Activated naive CD8-positive, alpha-beta T cell (primary cell): Measurements from ENCODE around the gene SDHD.
"Not testable (repeated sequence)": the region's sequence is repeated elsewhere in the genome, so short reads cannot be mapped to it uniquely, and the experiment has no call there.

Source experiments
- H3K27ac Mint-ChIP-seq: one replicate; pipeline ENCODE4 v1.8.0; 2021; ENCODE audit warnings: mixed read lengths
- H3K27me3 Mint-ChIP-seq: one replicate; pipeline ENCODE4 v1.8.0; 2021; ENCODE audit warnings: mixed read lengths
- H3K36me3 Mint-ChIP-seq: one replicate; pipeline ENCODE4 v1.8.0; 2021; ENCODE audit warnings: mixed read lengths
- H3K4me1 Mint-ChIP-seq: one replicate; pipeline ENCODE4 v1.8.0; 2021; ENCODE audit warnings: low read depth, mixed read lengths
- H3K4me3 Mint-ChIP-seq: one replicate; pipeline ENCODE4 v1.8.0; 2021; ENCODE audit warnings: mild to moderate bottlenecking, mixed read lengths
- H3K9me3 Mint-ChIP-seq: one replicate; pipeline ENCODE4 v1.8.0; 2021; ENCODE audit warnings: low read depth, mixed read lengths

The SDHD gene

GRCh38 chr11:112082729-112083128 is 3.9 kb upstream of the SDHD start:
- H3K36me3 Mint-ChIP-seq = peaks cover 16% of the 10 kb centered on the region
- H3K27ac Mint-ChIP-seq = peak overlapping the region; percentile 66
- H3K4me3 Mint-ChIP-seq = peak overlapping the region; percentile 35
- H3K27me3 Mint-ChIP-seq = no peaks in the 10 kb centered on the region
- no peaks in the 10 kb centered on the region for H3K9me3 Mint-ChIP-seq
- H3K4me1 Mint-ChIP-seq = peaks cover 30% of the 10 kb centered on the region

GRCh38 chr11:112085822-112086421 is 751 bp upstream of the SDHD start:
- H3K36me3 Mint-ChIP-seq = peaks cover 27% of the 10 kb centered on the region

GRCh38 chr11:112087212-112087611 is 539 bp downstream of the SDHD start:
- H3K4me1 Mint-ChIP-seq = peaks cover 49% of the 10 kb centered on the region

More at GRCh38 chr11:112085822-112086421, 751 bp upstream of the SDHD start:
- Mint-ChIP-seq H3K27ac (peak overlapping the region; percentile 99), H3K27me3 (no peaks in the 10 kb centered on the region), H3K4me1 (peaks cover 50% of the 10 kb centered on the region), H3K4me3 (peak overlapping the region; percentile 100), H3K9me3 (no peaks in the 10 kb centered on the region)

GRCh38 chr11:112095302-112095701 is 8.6 kb downstream of the SDHD start:
- not testable (repeated sequence) for H3K27ac Mint-ChIP-seq, H3K4me3 Mint-ChIP-seq, H3K9me3 Mint-ChIP-seq, H3K4me1 Mint-ChIP-seq, H3K27me3 Mint-ChIP-seq
- peaks cover 19% of the 10 kb centered on the region for H3K36me3 Mint-ChIP-seq

More at GRCh38 chr11:112087212-112087611, 539 bp downstream of the SDHD start:
- no peaks in the 10 kb centered on the region for H3K9me3 Mint-ChIP-seq
- H3K27ac Mint-ChIP-seq = peak overlapping the region; percentile 99
- peaks cover 27% of the 10 kb centered on the region for H3K36me3 Mint-ChIP-seq
- H3K27me3 Mint-ChIP-seq = no peaks in the 10 kb centered on the region
- peak overlapping the region; percentile 100 for H3K4me3 Mint-ChIP-seq

- Mint-ChIP-seq H3K27ac (no peak overlapping the region), H3K4me1 (peaks cover 1% of the 10 kb centered on the region), H3K36me3 (peaks cover 21% of the 10 kb centered on the region), H3K4me3 (no peak overlapping the region), H3K9me3 (no peaks in the 10 kb centered on the region), H3K27me3 (no peaks in the 10 kb centered on the region)
These were observed 9.5 kb downstream of the SDHD start for GRCh38 chr11:112096194-112096593.

- no peak overlapping the region for H3K27ac Mint-ChIP-seq
- H3K4me3 Mint-ChIP-seq = no peak overlapping the region
- H3K4me1 Mint-ChIP-seq = peaks cover 1% of the 10 kb centered on the region
- no peaks in the 10 kb centered on the region for H3K27me3 Mint-ChIP-seq
- peaks cover 19% of the 10 kb centered on the region for H3K36me3 Mint-ChIP-seq
- H3K9me3 Mint-ChIP-seq = no peaks in the 10 kb centered on the region
These were observed 11.3 kb downstream of the SDHD start for GRCh38 chr11:112097734-112098528.

- Mint-ChIP-seq H3K4me1 (no peaks in the 10 kb centered on the region), H3K27ac (no peak overlapping the region), H3K9me3 (no peaks in the 10 kb centered on the region), H3K36me3 (peaks cover 16% of the 10 kb centered on the region), H3K27me3 (no peaks in the 10 kb centered on the region), H3K4me3 (no peak overlapping the region)
These were observed 13.8 kb downstream of the SDHD start for GRCh38 chr11:112100462-112100861.

GRCh38 chr11:112103446-112103845 is 16.8 kb downstream of the SDHD start:
- H3K9me3 Mint-ChIP-seq = no peaks in the 10 kb centered on the region
- H3K27ac Mint-ChIP-seq = no peak overlapping the region
- no peak overlapping the region for H3K4me3 Mint-ChIP-seq
- peaks cover 5% of the 10 kb centered on the region for H3K36me3 Mint-ChIP-seq
- H3K27me3 Mint-ChIP-seq = no peaks in the 10 kb centered on the region
- H3K4me1 Mint-ChIP-seq = no peaks in the 10 kb centered on the region

GRCh38 chr11:112106070-112106469 is 19.4 kb downstream of the SDHD start:
- peaks cover 2% of the 10 kb centered on the region for H3K36me3 Mint-ChIP-seq
- H3K9me3 Mint-ChIP-seq = no peaks in the 10 kb centered on the region
- H3K27me3 Mint-ChIP-seq = no peaks in the 10 kb centered on the region
- H3K27ac Mint-ChIP-seq = no peak overlapping the region
- no peak overlapping the region for H3K4me3 Mint-ChIP-seq
- H3K4me1 Mint-ChIP-seq = no peaks in the 10 kb centered on the region

- peaks cover 17% of the 10 kb centered on the region for H3K4me1 Mint-ChIP-seq
- no peaks in the 10 kb centered on the region for H3K9me3 Mint-ChIP-seq
- H3K27me3 Mint-ChIP-seq = no peaks in the 10 kb centered on the region
- no peak overlapping the region for H3K4me3 Mint-ChIP-seq
- H3K36me3 Mint-ChIP-seq = peaks cover 8% of the 10 kb centered on the region
- no peak overlapping the region for H3K27ac Mint-ChIP-seq
These were observed 27.1 kb downstream of the SDHD start for GRCh38 chr11:112113539-112114457.

- no peak overlapping the region for H3K4me3 Mint-ChIP-seq
- peaks cover 8% of the 10 kb centered on the region for H3K36me3 Mint-ChIP-seq
- no peak overlapping the region for H3K27ac Mint-ChIP-seq
- H3K27me3 Mint-ChIP-seq = no peaks in the 10 kb centered on the region
- H3K4me1 Mint-ChIP-seq = peaks cover 17% of the 10 kb centered on the region
- H3K9me3 Mint-ChIP-seq = no peaks in the 10 kb centered on the region
These were observed 27.8 kb downstream of the SDHD start for GRCh38 chr11:112114460-112114859.

GRCh38 chr11:112115386-112115785 is 28.7 kb downstream of the SDHD start:
- Mint-ChIP-seq H3K4me1 (peaks cover 17% of the 10 kb centered on the region), H3K4me3 (no peak overlapping the region), H3K27me3 (no peaks in the 10 kb centered on the region), H3K27ac (no peak overlapping the region), H3K36me3 (peaks cover 10% of the 10 kb centered on the region), H3K9me3 (no peaks in the 10 kb centered on the region)

- Mint-ChIP-seq H3K4me3 (no peak overlapping the region), H3K27me3 (no peaks in the 10 kb centered on the region), H3K27ac (no peak overlapping the region), H3K9me3 (no peaks in the 10 kb centered on the region), H3K36me3 (peaks cover 13% of the 10 kb centered on the region), H3K4me1 (peaks cover 19% of the 10 kb centered on the region)
These were observed 31.5 kb downstream of the SDHD start for GRCh38 chr11:112118176-112118575.

- Mint-ChIP-seq H3K4me3 (no peak overlapping the region), H3K9me3 (no peaks in the 10 kb centered on the region), H3K36me3 (peaks cover 10% of the 10 kb centered on the region), H3K27ac (no peak overlapping the region), H3K4me1 (peaks cover 5% of the 10 kb centered on the region), H3K27me3 (no peaks in the 10 kb centered on the region)
These were observed 35.4 kb downstream of the SDHD start for GRCh38 chr11:112121981-112122615.
